ENCODE measurements around the gene NEGR1.

Gene NEGR1

DNA sequence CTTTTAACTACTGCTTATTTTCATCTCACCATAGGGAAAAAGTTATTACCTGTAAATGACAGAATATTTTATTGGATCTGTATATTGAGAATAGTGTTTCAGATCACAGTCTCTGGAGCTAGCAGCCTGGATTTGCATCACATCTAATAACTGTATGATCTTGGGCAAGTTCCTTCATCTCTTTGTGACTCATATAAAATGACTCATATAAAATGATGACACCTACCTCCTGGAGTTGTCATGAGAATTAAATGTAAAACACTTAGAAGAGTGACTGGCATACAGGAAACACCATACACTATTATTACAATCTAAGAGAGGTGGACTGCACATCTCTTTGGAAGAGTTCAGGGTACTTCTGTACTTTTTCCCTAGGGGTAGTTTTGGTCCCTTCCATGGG is 421.3 kb downstream of the NEGR1 start:
- DNase-seq = no peak

- no peak for DNase-seq
Measured at GRCh38 chr1:71859806-71860205, 422.5 kb downstream of the NEGR1 start.

DNA sequence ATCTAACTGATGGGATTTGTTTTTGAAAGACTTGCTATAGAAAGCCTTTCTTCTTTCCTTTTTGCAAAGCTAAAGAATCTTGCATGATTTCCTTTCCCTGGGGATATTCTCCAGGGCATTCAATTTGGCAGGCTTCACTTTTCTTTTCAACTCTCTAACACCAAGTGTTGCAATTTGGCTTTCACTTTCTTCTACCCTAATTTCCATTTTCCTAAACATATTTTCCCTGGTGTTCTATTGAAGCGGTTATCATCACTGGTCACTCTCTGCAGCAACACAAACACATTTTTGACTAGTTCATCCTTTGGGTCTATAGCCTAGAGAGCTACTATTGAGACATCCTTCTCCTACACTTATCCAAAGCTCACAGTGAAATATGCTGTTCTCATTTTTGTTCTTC is 424.5 kb downstream of the NEGR1 start:
- DNase-seq = no peak

DNA sequence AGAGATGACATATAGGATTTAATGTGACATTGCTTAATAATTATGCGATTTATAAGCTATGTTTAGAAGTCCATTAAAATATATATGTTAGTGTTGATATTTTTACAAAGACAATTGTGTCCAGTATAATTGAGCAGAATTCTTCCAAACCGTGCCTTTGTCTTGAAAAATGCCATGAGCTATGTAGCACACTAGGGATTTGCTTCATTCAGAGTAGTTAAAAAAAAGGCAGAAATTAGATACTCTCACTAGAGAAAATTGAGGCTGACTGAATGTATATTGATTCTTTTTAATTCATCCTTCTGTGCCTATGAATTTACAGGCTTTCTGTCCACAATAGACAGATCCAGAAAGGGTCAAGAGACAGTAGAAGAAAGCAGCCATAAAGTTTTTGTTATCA is 429.0 kb downstream of the NEGR1 start:
- DNase-seq = no peak

- DNase-seq = no peak
Measured at GRCh38 chr1:71850936-71851335, 431.4 kb downstream of the NEGR1 start.

GRCh38 chr1:71850515-71850914 is 431.8 kb downstream of the NEGR1 start:
- DNase-seq = no peak

GRCh38 chr1:71843012-71843411 is 439.3 kb downstream of the NEGR1 start:
- DNase-seq = no peak

DNA sequence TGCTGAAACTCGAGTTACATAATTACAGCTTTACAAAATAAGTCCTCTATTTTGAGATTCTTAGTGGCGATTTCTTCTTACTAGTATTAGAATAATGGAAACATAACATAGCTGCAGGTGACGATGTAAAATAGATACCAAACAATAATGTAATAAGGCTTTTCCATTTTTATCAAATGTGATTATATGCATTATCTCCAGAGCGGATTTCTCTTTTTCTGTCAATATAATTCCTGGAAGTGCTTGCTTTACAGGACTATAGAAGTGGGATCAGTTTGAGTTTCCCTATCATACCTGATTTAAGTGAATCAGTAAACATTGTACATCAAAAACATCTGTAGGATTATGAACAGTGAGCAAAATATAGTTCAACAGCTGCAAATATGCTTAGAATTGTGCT is 442.5 kb downstream of the NEGR1 start:
- no peak for DNase-seq

DNA sequence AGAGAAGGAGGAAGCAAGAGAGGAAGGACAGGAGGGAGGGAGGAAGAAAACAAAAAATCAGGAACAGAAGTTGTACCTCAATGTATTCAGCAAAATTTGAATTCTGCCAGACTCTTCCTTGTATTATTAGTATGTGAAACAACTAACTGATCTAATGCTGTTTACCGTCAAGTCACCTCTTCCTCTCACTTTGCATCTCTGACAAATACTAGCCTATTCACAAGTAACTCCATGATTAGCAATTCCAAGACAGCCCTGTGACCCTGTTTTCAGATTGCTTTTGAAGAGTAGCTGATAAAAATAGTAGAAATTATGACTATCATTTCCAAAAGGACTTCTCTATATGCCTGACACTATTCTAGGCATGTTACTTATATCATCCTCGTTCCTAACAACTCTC is 445.4 kb downstream of the NEGR1 start:
- DNase-seq = no peak

- no peak for DNase-seq
Measured at GRCh38 chr1:71835442-71835813, 446.9 kb downstream of the NEGR1 start.

DNA sequence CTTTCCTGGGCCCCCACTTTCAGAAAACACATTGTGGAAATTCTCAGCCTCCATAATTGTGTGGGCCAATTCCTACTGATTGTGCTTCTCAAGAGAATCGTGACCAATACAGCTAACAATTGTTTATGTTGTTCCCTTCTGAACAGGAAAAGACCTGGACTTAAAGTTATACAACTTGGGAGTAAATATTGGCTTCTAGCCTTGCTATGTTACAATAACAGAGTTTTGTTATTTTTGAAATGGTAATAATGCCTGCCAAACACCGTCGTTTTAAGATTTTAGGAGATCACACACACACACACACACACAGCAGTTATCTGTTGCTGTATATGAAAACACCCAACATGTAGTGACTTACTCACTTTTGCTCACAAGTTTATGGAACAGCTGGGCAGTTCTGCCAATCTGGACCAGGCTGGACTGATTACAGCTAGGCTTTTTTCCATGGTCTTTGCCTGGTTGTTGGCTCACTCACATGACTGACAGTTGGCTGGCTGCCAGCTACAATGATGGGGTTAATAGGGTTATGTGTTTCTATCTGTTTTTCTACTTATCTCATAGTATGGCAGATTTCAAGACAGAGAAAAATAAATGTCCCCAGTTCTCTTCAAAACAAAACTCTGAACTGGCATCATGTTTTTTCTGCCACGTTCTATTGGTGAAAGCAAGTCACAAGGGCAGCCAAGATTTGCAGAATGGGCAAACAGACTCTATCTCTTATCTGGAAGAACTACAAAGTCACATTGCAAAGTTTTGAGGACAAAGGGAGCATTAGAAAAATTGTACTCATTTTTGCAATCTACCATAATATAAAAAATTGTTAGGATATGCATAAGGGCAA is 447.5 kb downstream of the NEGR1 start:
- peak in 4 of 58 donors; percentile 3 to 71 (median 20) for DNase-seq

DNA sequence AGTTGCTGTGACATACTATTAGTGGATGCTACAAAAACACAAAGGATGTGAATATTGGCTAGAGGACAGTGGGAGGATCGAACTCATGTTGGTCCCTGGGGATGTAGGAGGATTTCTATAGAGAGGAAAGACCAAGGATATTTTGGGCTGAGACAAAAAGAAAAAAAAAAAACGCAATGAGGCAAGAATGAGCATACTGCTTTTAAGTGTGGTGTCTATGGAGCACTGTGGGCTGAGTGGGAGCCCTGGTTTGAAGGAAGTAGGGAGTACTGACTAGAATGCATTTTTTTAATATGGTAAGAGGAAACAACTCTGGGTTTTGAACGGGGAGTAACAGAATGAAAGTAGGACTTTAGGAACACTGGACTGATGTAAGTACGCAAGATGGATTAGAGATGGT is 450.7 kb downstream of the NEGR1 start:
- no peak for DNase-seq

DNA sequence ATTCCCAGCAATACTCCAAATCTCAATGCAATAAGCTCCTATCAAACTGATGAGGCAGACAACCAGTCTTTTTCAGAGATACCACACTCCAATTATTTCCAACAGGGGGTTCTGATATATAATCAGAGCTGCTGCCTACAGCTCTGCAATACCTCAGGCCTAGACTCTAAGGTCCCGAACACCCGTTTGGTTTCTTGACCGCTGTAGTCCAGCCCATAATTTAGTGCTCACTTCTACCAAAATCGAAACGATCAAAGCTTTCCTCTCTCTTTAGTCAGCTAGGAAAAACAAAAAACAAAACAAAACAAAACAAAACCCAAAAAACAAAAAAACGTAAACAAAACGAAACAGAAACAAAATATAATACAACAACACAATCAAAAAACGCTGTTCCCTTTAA is 453.0 kb downstream of the NEGR1 start:
- DNase-seq = no peak

DNA sequence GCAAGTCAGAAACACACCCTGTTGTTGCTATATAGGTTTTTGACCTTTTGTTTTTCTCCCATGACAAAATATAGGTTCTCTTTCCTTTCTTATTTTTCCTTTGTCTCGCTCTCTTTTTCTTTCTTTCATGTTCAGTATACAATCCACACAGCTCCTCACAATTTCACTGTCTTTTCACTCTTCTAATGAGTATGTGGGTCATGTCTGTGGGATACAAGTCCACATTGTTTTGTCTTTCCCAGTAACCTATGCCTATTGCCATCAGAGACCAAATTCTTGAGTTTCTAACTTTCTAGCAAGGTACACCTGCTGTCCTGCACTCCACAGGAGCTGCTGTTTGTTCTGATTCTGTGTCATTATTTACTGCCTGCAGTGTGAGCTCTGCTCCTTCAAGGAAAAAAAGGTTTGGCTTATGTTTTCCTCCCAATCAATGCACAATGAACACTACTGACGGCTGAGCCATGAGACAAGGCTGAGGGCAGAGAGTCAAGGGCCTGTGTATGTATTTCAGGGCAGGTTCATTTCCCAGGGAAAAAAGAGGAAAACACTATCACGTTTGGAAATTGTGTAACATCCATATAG is 453.8 kb downstream of the NEGR1 start:
- peak in 14 of 58 donors; percentile 1 to 75 (median 25) for DNase-seq

DNA sequence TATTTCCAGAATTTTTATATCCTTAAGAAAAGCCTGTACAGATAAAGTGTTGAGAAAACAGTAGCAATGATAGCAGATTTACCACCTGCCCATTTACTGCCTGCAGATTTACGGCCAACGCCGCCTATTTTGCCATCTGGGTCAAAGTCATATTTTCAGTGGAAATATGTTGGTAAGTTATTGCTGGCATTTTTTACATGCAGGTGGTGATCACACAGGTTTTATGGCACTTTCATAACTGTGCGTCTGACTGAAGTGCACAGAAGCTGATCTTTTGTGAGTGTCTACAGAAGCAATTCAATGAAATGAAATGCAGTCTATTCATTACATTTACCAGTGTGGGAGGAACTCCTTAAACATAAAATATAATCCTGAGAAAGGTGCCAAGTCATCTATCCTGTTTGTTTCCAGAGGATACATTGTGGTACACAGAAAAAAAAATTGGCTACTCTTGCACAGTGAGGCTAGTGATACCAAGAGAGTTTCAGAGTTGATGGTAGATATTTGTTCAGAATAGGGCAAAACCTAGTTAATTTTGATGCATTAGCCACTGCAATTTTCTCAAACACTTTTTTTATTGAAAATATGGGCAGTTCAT is 458.5 kb downstream of the NEGR1 start:
- DNase-seq = no peak

- peak in 12 of 58 donors; percentile 2 to 57 (median 13) for DNase-seq
Measured at GRCh38 chr1:71817028-71817427, 465.3 kb downstream of the NEGR1 start.

DNA sequence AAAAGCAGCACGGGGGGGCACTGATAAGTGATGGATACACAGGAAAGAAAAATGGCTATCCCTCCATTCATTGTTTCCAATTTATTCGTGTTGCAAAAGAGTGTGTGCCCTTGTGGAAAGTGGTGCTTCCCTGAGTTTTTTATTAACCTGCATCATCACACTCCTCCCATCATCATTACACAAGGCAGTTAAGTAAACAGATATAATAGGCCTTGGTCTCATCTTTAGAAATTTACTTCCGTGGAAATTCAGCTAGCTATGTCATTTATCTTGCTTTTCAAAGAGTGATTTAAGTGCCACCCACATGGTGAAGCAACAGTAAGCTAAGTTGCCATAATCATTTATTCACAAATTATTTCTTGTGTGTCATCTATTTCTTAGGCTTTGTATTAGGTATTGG is 473.3 kb downstream of the NEGR1 start:
- no peak for DNase-seq

- DNase-seq = no peak
Measured at GRCh38 chr1:71804140-71804539, 478.2 kb downstream of the NEGR1 start.

DNA sequence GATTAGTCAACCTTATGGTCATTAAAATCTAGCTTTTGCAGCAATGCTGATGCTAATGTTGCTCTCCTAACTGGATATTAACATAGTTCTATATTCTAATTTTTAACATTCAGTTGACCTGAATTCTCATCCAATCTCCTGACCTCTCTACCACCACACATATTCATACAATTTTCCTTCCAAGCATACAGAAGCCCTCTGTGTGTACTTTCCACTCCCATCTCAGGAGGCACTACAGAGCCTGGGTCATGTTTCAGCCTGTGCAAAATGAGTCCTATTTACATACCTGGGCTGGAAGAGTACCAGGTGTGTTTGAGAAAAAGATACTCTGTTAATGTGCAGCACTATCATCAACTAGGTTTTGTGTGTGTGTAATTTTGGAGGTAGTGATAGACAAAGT is 486.3 kb downstream of the NEGR1 start:
- no peak for DNase-seq

DNA sequence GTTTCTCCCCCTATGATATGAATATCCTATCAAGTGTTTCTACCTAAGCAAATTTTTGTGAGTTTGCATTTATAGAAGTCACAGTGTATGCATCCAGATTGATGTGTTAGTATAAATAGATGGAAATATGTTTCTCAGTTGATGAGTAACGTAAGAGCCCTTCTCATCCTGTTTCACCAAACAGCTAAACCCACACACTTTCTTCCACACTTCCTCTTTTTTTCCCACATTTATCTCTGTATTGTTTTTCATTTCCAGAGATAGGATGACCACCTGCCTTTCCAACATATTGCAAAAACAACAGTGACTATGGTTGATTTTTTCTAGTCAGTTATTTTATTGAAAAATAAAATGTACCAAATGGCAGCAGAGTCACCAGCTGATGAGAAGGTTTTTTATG is 490.1 kb downstream of the NEGR1 start:
- no peak for DNase-seq

- DNase-seq = no peak
Measured at GRCh38 chr1:71788113-71788512, 494.2 kb downstream of the NEGR1 start.

DNA sequence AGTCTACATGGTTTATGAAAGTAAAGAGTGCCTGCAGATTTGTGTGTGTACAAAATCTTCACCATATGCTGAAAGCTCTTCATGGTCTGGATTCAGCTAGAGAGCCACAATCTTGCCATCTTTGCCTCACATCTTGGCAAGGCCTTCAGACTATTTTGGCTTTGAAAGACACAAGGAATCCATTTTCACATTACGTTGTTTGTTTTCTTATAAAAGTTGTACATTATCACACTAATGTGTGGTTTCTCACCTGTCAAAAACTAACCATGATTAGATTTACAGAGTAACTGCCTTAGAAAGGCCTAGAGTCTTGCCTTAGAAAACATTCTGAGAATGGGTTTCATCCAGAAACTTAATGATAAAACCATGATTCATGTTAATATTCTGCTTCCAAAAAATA is 494.6 kb downstream of the NEGR1 start:
- no peak for DNase-seq

GRCh38 chr1:71786218-71786617 is 496.1 kb downstream of the NEGR1 start:
- DNase-seq = no peak
